Left cardiac atrium (tissue), 4 donors: ENCODE measurements around the gene ANO8. TPM values are rescaled to one million over a fixed set of nuclear protein-coding genes. Genes with fewer than 3 reads are reported as not detected.

Experiments
- ATAC-seq, 2 donors: fragments of 200-7000 bp; cut with Tn5 transposase; one replicate each; pipeline ENCODE4 v1.9.1; 2020; ENCODE audit warnings: mild to moderate bottlenecking in 2 of 2, moderate library complexity in 2 of 2
- DNase-seq: peaks from one replicate; pipeline ENCODE4 v3.0.0-alpha.2; 2020
- intact Hi-C, 2 donors: fragments of 100-400 bp; cut with DNase I; formaldehyde crosslinking; loops; one replicate each; pipeline versions ENCODE4 v1.14.1 to v1.15.1; 2022 to 2023
- total RNA-seq, 2 donors: library from RNA; stranded (reverse); fragmentation: NEBNext Ultra II Directional; extraction: Animal tissue kit (Norgen Biotek cat#: 25700); gene quantifications; one replicate each; pipeline ENCODE4 v1.2.1, GENCODE V29; 2021
- donor health status: DM: no; HTN: yes; CAD: no.
- donor health status: DM: no; HTN: yes; CAD: no; lungs with severe emphysema.
- donor health status: DM: yes; HTN: yes; CAD: no.
- donor health status: Dilated cardiomyopathy.

Gene ANO8
- total RNA-seq, 2 donors from 2014 or later = 9.5 to 10.0 TPM

DNA sequence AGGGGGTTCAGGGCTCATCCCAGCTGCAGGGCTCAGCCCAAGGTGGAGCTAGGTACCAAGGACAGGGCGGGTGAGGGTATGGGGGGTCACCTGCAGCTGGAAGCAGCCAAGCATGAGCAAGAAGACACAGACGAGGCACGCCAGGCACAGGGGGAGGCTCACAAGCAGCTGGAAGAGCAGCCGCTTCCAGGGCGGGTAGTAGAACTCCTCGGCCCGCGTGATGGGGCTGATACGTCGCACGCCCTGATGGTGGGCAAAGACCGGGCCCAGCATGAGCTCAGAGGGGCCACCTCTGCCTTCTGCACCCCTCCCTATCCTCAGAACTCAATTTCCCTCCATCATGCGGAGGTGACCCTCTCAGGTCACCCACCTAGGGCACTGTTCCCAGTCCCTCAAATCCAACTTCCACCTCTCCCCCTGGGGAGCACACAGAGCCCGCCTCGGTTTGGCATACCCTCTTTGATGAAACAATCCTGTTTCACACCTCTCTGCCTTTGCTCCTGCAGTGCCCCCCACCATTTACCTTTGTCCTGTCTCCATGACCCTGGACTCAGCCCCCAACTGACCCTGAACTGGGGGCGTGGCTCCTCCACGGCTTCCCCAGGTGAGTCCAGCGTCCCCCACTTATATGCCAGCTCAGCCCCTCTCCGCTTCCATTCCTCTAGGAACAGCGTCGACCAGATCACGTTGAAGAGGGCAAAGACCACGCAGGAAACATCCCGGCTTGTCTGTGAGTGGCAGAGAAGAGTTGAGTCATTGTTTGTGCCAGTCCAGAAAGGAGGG, 4.2 kb downstream of the ANO8 start:
- DNase-seq = no peak

DNA sequence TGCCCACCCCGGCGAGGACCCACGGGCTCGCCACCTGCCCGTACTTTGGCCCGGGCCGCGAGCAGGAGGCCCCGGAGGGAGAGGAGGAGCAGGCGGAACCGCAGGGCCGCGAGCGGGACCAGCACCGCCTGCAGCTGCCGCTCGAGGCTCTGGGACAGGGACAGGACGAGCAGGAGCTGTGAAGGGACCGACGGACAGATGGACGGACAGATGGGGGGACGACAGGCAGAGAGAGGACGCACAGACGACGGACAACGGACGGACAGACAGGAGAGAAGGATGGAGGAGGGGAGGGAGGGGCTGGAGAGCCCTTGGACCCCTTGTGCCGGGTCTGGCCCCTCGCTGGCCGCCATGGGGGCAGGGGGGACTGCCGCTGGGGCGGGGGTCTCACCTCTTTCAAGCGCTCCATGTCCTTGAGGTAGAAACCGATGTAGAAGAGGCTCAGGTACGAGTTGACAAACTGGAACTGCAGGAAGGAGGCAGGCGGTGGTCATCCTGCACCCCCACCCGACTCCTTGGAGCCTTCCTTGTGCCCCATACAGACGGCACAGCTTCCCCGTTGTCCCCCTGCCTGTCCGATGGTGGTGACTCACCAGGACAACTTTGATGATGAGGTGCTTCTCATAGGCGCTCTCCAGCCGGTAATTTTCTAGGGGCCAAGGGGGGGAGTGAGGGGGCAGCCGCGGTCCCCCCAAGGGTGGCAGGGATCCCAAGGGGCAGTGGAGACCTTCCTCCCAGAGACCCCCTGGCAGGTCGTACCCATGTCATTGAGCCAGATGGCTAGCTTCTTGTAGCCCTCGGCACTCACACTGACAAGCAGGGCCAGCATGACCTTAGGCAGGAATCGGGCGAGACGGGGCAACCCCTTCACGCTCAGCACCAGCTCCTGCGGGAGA, 5.0 kb downstream of the ANO8 start:
- no peak for ATAC-seq
- DNase-seq = no peak
- intact Hi-C loops = no loop called here

More for the DNA sequence above, 4.2 kb downstream of the ANO8 start:
- intact Hi-C loops = no loop called here
- no peak for ATAC-seq

DNA sequence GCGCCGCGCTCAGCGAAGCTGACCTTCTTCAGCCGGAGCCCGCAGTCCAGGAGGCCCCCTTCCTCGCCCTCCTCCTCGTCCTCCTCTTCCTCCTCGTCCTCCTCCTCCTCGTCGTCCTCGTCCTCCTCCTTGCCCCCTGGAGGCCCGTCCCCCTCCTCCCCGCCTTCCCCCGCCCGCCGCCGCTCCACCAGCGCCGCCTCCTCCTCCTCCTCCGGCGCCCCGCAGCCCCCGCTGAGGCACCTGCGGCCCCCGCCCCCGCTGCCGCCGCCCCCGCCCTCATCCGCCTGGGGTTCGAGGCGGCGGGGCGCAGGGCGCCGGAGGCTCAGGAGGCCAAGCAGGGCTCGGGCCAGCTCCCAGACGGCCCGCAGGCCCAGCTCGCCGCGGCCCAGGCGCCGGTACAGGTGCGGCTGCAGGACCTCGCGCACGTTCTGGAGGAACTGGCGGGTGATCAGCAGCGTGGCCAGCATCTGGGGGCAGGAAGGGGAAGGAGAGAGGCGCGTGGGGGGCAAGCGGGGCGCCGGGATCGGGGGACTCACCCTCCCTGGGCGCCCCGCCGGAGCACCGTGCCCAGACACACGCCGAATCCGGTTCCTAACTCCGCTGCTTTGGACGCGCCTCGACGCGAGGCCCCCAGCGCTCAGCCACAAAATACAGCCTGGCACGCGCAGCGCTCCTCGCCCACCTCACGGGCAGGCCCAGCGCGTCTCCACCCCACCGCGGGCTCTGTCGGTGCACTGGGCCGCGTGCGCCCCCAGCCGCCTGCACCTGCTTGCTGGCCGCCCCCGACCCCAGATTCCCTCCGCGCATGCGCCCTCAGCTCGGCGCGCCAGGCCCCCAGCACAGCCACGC, 5.9 kb downstream of the ANO8 start:
- DNase-seq = no peak

DNA sequence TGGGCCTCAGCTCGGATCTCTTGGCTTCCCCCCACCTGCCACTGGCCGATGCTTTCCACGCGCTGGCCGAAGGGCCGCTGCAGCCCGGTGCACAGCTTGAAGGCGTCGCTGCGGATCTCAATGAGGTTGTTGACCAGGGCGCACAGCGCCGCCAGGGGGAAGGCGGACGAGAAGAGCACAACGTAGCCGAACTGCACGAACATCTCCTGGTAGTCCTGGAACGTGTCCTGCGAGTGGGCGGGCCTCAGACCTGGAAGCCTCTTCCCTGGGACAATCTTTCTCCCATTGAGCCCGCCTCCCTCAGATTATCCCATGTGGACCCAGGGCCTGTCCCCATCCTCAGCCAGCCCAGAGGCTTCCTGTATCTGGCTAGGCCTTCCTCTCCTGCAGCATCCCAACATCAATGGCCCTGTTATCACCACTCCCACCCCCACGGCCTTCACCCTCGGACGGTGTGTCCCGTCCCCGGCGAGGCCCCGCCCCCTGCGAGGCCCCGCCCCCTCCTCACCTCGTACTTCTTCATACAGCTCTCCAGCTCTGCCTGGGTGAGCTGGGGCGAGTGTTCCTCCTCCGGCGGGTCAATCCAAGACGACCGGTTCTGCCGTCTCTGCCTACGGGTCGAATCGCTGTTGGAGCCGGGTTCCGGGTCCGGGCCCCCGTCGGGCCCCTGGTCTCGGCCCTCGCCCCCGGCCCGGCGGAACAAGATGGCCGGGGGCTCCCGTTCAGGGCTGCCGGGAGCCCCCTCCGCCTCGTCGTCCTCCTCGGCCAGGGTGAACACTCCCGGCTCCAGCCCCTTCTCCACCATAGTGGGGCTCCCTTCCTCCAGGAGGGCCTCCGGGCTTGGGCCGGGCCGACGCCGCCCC, 6.8 kb downstream of the ANO8 start:
- DNase-seq (peak; percentile 79), ATAC-seq (peak; percentile 35 to 78)
- intact Hi-C loops = no loop called here

More for the DNA sequence above, 5.9 kb downstream of the ANO8 start:
- ATAC-seq = peak in 1 of 2 donors; percentile 2
- intact Hi-C loops = no loop called here

DNA sequence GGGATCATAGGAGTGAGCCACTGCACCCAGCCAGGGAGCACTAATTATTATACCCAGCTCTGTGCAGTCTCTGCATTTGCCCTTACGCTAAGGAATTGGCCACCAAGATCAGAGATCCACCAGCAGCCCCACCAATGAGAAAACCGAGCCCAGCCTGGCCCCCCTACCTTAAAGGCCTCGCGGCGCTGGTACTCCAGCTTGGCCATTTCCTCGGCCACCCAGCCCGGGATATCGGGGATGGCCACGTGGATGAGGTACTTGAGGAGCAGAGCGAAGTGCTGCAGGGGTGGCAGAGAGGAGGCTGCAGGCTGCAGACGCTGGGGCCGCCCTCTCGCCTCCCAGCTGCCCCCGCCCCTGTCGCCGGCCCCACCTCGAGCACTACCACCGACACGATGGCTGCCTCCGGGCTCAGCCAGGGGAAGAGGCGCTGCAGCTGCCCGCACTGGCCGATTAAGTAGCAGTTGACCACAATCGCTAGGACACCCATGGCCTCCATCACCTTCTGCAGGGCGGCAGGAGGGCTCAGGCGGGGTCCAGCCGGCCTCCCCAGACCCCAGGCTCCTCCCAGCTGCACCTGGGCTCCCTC, 7.5 kb downstream of the ANO8 start:
- no peak for DNase-seq

DNA sequence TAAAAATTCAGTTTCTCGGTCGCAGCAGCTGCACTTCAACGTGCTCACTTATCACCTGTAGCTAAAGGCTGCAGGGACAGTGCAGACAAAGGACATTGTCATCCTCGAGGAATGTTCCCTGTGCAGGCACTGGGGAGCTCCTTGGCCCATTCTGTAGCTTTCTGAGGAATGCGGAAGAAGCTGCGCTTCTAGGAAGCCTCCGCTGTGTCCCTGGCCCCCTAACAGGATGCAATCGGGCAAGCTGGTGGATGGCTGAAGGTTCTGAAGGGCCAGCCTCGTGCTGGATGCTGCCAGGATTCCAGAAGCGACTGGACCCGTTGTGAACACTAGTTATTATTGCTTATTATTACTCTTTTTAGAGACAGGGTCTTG, 8.1 kb downstream of the ANO8 start:
- no peak for ATAC-seq

More for the DNA sequence above, 7.5 kb downstream of the ANO8 start:
- intact Hi-C loops = no loop called here
- no peak for ATAC-seq

DNA sequence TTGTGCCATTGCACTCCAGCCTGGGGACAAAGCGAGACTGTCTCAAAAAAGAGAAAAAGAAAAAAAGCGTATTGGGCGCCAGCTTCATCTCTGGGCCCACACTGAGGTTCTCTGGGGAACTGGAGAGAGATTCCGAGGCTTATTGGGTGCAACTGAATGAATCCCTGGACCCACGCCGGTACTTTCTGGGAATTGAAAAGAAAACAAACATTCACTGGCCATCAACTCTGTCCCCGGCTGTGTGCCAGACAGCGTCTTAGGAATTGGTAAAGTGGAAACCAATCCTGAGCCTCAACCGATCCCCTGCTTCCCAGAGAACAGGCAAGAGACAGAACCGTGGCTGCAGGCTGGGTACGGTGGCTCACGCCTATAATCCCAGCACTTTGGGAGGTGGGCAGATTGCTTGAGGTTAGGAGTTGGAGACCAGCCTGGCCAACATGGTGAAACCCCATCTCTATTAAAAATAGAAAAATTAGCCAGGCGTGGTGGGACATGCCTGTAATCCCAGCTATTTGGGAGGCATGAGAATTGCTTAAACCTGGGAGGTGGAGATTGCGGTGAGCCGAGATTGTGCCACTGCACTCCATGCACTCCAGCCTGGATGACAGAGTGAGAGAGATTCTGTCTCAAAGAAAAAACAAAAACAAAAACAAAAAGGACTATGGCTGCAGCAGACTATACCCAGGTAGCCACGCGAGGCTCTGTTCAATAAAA, 8.6 kb downstream of the ANO8 start:
- DNase-seq (peak; percentile 72), ATAC-seq (peak in 1 of 2 donors; percentile 67)

More for the DNA sequence above, 8.1 kb downstream of the ANO8 start:
- DNase-seq = no peak
- intact Hi-C loops = no loop called here

DNA sequence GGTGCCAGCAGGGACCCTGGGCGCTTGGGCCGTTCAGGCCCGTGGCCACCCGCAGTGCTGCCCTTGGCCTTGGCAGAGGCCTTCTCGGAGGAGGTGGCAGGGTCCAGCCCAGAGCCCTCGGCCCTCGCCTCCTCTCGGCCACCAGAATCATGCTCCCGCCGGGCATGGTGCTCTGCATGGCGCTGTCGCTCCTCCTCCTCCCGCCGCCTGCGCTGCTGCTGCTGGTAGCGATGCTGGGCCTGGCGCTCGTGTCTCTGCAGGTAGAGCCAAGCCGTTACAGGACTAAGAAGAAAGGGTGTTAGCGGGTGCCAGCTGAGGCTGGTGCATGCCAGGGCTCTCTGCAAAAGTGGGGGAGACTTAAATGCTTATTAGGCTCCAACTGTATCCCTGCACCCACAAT, 9.5 kb downstream of the ANO8 start:
- intact Hi-C loops = no loop called here
- DNase-seq (no peak), ATAC-seq (no peak)

More for the DNA sequence above, 8.6 kb downstream of the ANO8 start:
- intact Hi-C loops = no loop called here

DNA sequence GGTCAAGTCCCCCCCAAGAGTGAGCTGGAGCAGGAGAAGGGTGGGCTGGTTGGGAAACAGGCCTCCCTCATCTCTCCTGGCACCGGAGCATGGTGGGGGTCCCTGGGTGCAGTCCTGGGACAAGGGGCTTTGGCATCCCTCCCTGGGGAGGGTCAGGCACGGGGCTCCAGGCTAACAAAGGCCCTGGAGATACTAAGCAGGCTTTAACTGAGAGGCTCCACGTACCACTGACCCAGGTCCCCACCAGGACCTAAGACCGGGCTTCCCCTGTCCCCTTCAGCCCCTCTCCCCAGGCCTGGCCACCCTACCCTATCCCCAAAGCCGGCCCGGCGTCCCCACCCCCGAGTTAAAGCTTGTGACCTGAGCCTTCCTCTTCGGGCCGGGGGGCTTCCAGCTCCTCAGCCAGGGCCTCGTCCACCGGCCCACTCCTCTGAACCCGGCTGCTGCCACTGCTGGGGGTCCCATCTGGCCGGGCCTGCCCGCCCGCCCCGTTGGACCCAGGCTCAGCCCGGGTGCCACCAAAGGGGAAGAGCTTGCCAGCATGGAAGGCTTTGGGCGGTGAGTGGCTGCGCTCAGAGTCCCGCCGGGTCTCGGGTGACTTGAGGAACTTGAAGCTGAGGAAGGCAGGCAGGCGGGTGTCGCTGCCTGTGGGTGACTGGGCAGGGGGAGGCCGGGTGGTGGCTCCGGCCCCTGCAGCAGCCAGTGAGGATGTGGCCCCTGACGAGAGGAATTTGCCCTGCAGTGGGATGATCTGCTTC, 10.1 kb downstream of the ANO8 start:
- intact Hi-C loops = no loop called here
- DNase-seq = no peak
- ATAC-seq = no peak

DNA sequence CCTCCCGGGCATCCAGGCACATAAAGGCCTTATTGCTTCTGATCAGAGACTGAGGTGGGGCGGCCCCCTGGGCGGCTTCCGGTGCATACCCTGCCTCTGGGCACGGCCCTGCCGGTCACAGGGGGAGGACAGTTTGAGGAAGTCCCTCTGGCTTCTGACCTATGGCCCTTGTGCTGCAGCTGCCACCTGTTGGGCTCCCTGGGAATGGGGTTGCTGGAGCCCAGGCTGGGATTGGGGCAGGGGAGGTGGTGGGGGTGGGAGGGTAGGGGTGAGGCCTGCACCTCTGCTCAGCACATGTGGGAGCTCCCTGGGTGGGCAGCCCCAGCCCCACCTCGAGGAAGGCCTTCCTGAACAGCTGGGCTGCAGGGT, 10.7 kb downstream of the ANO8 start:
- DNase-seq (no peak), ATAC-seq (no peak)
- intact Hi-C loops = no loop called here

DNA sequence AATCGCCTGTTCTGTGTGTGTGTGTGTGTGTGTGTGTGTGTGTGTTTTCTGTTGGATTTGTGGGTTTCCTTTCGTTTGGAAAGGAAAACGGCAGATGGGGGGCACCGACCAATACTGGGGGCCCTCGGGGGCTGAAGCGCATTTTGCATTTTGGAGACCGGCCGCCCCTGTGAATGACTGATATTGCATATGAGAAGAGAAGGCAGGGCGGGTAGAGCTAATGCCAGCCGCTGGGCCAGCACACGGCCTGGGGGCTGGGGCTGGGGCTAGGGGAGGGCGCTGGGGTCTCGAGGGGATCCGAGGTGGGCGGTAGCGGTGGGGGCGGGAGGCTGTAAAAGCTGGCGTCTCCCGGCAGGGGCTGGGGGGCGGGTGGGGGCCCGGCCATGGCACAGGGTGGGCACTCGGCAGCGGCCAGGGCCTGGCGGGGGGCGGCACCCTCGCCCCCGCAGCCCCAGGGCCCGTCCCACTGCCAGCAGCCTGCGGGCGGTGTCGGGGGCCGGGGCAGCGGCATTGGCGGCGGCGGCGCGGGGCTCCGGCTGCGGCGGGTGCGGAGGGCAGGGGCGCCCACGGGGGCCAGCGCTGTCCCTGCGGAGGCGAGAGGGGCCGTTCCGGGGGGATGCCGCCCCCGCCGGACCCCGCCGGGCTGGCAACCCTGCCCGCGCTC, 11.2 kb downstream of the ANO8 start:
- ATAC-seq = no peak
- no peak for DNase-seq
- intact Hi-C loops = no loop called here

DNA sequence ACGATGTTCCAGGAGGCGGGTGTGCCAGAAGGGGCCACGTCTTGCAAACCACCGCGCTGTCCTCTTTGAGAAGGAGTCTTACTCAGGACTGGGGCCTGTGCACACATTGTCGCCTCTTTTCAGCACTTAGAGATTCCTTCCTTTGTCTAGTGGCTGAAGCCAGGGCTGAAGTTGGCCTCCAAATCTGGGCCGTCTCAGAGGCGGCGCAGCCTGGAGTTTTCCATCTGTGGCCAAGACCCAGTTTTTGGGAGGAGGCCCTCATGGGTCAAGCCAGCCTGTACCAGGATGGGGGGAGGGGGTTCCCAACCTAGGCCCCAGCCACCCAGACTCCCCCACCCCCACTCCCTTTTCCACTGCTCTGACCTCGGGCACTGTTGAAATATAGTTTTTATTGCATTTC, 11.8 kb downstream of the ANO8 start:
- DNase-seq (no peak), ATAC-seq (no peak)
- intact Hi-C loops = no loop called here

DNA sequence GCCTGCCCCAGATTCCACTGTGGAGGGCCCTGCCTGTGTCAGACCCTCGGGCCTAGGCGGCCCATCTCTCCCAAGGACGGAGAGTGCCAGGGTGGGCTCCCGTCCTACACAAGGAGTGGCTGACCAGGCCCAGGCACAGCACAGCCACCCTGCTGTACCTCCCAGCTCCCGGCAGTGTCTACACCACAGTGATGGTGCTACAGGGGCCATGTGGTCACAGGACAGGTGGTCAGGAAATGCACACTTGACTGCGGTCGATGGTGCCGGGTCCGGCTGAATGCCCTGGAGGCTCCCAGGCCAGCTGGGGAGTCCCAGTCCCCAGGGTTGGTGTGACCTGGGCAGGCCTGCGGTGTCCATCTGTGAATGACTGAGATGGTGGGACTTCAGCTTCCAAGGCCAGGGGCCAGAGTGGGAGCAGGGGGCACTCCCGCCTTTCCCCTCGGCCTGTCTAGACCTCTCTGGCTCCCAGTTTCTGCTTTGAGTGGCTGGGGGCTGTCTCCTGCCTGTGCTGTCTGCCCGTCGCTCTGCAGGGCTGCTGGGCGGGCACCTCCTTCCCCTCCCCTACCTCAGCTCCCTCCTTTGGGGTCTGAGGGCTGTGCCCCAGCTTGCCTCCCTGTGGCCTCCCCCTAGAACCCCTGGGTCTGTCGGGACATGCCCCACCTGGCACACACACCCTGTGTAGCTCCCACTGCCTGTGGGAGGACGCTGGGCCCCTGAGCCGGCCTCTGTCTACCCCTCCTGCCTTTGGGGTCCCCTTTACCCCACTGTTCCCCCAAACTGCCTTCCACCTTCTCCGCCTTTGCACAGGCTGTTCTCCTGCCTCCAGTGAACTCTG, 12.8 kb downstream of the ANO8 start:
- DNase-seq = no peak
- intact Hi-C loops = no loop called here
- ATAC-seq = no peak

DNA sequence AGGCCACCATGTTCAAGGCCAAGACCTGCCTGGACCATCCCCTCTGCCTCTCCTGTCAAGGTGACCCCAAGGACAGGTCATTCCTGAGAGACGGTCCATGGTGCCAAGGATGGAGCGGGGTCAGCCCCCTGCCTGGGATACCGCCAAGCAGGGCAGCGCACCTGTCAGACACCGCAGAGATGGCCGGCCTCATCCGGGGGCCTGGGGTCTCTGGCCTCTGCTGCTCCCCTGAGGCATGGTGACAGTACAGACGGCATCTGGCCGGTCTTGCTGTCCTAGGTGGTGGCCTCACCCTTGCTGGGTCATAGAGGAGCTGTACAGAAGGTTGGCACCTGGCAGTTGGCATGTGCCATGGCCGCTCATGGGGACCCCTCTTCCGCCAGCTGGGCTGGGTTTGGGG, 14.2 kb downstream of the ANO8 start:
- no peak for ATAC-seq
- intact Hi-C loops = no loop called here
- no peak for DNase-seq

DNA sequence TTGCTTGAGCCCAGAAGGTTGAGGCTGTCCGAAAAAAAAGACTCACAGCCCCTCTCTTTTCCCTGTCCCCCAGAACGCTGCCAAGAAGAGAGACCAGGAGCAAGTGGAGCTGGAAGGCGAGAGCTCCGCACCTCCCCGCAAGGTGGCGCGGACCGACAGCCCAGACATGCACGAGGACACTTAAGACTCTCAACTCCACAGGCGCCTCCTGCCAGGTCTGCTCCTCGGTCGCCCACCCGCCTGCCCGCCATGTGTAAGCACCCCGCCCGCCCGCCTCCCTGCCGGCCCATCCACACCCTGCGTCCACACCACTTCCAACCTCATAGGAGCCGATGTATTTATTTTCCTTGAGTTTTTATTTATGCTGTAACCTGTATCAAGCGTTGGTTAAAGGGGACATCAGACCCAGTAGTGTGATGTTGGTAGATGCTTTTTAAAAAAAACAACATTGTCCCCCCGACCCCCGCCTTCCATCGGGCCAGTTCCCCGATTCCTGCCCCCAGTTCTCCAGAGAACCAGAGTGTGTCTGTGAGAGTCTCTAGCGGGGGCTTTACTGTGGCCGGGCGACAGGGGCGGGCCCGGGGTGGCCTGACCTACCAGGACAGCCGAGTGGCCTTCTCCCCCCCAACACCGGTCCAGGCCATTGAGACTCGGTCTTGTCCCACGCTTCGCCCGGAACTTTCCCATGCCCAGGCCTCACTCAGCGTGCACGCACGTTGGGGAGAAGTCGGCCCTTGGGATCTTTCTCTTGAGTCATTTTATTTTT, 15.0 kb downstream of the ANO8 start:
- ATAC-seq (no peak), DNase-seq (no peak)
- intact Hi-C loops = no loop called here
